K562 (cell line): ENCODE data around the gene RPRML. TPM values are rescaled to one million over a fixed set of nuclear protein-coding genes. Genes with fewer than 3 reads are reported as not detected.

ENCODE experiments used
- ATAC-seq: fragments of 200-7000 bp; cut with Tn5 transposase; 3 replicates; pipeline ENCODE4 v1.9.1; 2020; ENCODE audit warnings: moderate library complexity
- BruUV-seq: library from RNA; stranded (reverse); fragments of 400-500 nt; replicated peaks from 2 replicates; lab custom pipeline; 2021; lab: Mats Ljungman, UMichigan
- CTCF ChIA-PET: fragments of 300-600 bp; formaldehyde crosslinking; extraction: SDS; loops from one replicate; lab custom pipeline; 2021; ENCODE audit warnings: low intra/inter-chr PET ratio; lab: Yijun Ruan, JAX
- POLR2A ChIA-PET: fragments of 300-600, 350-650 bp; sonication (Branson Sonifier 250); formaldehyde crosslinking; extraction: SDS; loops from one replicate; lab custom pipeline; 2021; ENCODE audit warnings: antibody characterized with exemption, inconsistent platforms; lab: Yijun Ruan, JAX
- DNase-seq, 4 experiments: peaks; one replicate each; pipeline versions ENCODE4 v3.0.0 to v3.0.0-alpha.2; 2011 to 2018; ENCODE audit warnings: low spot score in 3 of 4, mixed read lengths in 3 of 4; ENCODE audit errors: extremely low read depth in 1 of 4
- FAIRE-seq: peaks from 2 replicates; lab custom pipeline; 2011; peaks lifted over from hg19 to GRCh38; lab: Jason Lieb, UNC
- H2AFZ ChIP-seq: 2 replicates; pipeline ENCODE4 v1.6.0; 2011; ENCODE audit warnings: low read depth, low read length, control low read depth, inconsistent platforms
- H3K27ac ChIP-seq: fragments of 200-600 bp; 3 replicates; pipeline ENCODE4 v1.8.0; 2011; ENCODE audit warnings: low read depth, mild to moderate bottlenecking, control low read depth, inconsistent platforms, low read length, moderate library complexity, mixed read lengths; ENCODE audit errors: extremely low read depth
- H3K27me3 ChIP-seq, 2 experiments: fragments of 300-600 bp in 1 of 2; 2 replicates in 1 of 2; 3 replicates in 1 of 2; pipeline versions ENCODE4 v1.6.0 to v1.8.0; 2011; ENCODE audit warnings: inconsistent platforms in 2 of 2, low read length in 2 of 2, mild to moderate bottlenecking in 1 of 2, mixed read lengths in 1 of 2, moderate library complexity in 1 of 2; ENCODE audit not compliant: control insufficient read depth in 2 of 2, insufficient read depth in 2 of 2
- H3K36me3 ChIP-seq: fragments of 300-600 bp; 3 replicates; pipeline ENCODE4 v1.8.0; 2011; ENCODE audit warnings: mild to moderate bottlenecking, low read length, inconsistent platforms; ENCODE audit not compliant: control insufficient read depth, insufficient read depth
- H3K4me1 ChIP-seq, 2 experiments: fragments of 200-600 bp in 1 of 2; replicated peaks in 1 of 2; 2 replicates in 1 of 2; 3 replicates in 1 of 2; pipeline versions ENCODE4 v1.5.1 to v1.8.0; 2011; ENCODE audit warnings: inconsistent platforms in 2 of 2, low read length in 2 of 2, mild to moderate bottlenecking in 1 of 2, mixed read lengths in 1 of 2, moderate library complexity in 1 of 2; ENCODE audit not compliant: control insufficient read depth in 2 of 2, insufficient read depth in 2 of 2
- H3K4me2 ChIP-seq: 2 replicates; pipeline ENCODE4 v1.6.1; 2011; ENCODE audit warnings: low read length, control low read depth, inconsistent platforms, mixed read lengths; ENCODE audit not compliant: insufficient read depth
- H3K4me3 ChIP-seq: fragments of 200-600 bp; sonication (generic), shearing (Covaris generic); 2 replicates; pipeline ENCODE4 v1.5.1; 2016; ENCODE audit warnings: control low read depth, inconsistent platforms
- H3K79me2 ChIP-seq: fragments of 200-600 bp; 3 replicates; pipeline ENCODE4 v1.8.0; 2011; ENCODE audit warnings: low read length, inconsistent platforms; ENCODE audit not compliant: control insufficient read depth, insufficient read depth
- H3K9ac ChIP-seq, 2 experiments: 2 replicates each; pipeline versions ENCODE4 v1.6.0 to v1.6.1; 2011; ENCODE audit warnings: low read depth in 2 of 2, low read length in 2 of 2, control low read depth in 1 of 2, inconsistent platforms in 1 of 2, mild to moderate bottlenecking in 1 of 2, mixed read lengths in 1 of 2; ENCODE audit not compliant: insufficient read depth in 1 of 2
- H3K9me1 ChIP-seq: one replicate; pipeline ENCODE4 v1.6.0; 2011; ENCODE audit warnings: inconsistent platforms, mild to moderate bottlenecking, low read length, moderate library complexity; ENCODE audit not compliant: control insufficient read depth, insufficient read depth
- H3K9me3 ChIP-seq: replicated peaks from 2 replicates; pipeline ENCODE4 v1.5.1; 2011; ENCODE audit warnings: low read depth, low read length, inconsistent platforms; ENCODE audit not compliant: control insufficient read depth, insufficient read depth
- H4K20me1 ChIP-seq: replicated peaks from 2 replicates; pipeline ENCODE4 v1.6.1; 2011; ENCODE audit warnings: low read length, inconsistent platforms, mixed read lengths; ENCODE audit not compliant: control insufficient read depth, insufficient read depth
- COPS2 ChIP-seq: fragments of 450-650 bp; conservative IDR thresholded peaks from 2 replicates; pipeline ENCODE4 v1.6.1; 2016; ENCODE audit warnings: mild to moderate bottlenecking, moderate library complexity
- FOXJ2 ChIP-seq: fragments of 200-800 bp; sonication (Bioruptor generic); IDR thresholded peaks from 2 replicates; pipeline ENCODE4 v1.6.1; 2016; ENCODE audit warnings: missing genetic modification characterization, missing compliant biosample characterization
- GATAD2B ChIP-seq: fragments of 450-650 bp; IDR thresholded peaks from 2 replicates; pipeline ENCODE4 v1.6.1; 2017; ENCODE audit warnings: mild to moderate bottlenecking, borderline replicate concordance
- IFI16 ChIP-seq: fragments of 250-450 bp; sonication (Bioruptor Pico); IDR thresholded peaks from 2 replicates; pipeline ENCODE4 v2.1.2; 2022; ENCODE audit warnings: mild to moderate bottlenecking, inconsistent platforms
- MCM7 ChIP-seq, 2 experiments: fragments of 450-650 bp; IDR thresholded peaks; 2 replicates each; pipeline ENCODE4 v1.6.1; 2016 to 2018
- POLR2A ChIP-seq: fragments of 450-650 bp; conservative IDR thresholded peaks from 2 replicates; pipeline ENCODE4 v1.6.1; 2016
- RAD51 ChIP-seq: fragments of 450-650 bp; IDR thresholded peaks from 2 replicates; pipeline ENCODE4 v1.7.1; 2016; ENCODE audit warnings: low read depth, mild to moderate bottlenecking, borderline replicate concordance
- SNIP1 ChIP-seq: fragments of 450-650 bp; IDR thresholded peaks from 2 replicates; pipeline ENCODE4 v1.7.1; 2017; ENCODE audit warnings: low read depth, mild to moderate bottlenecking
- STAG1 ChIP-seq: sonication (generic); formaldehyde crosslinking; IDR thresholded peaks from 2 replicates; pipeline ENCODE4 v1.5.0; 2020; ENCODE audit warnings: missing genetic modification reagents, borderline replicate concordance
- SUPT5H ChIP-seq: fragments of 450-650 bp; IDR thresholded peaks from 2 replicates; pipeline ENCODE4 v1.6.1; 2016
- YY1 ChIP-seq, 3 experiments: IDR thresholded peaks; 2 replicates each; pipeline ENCODE4 v1.6.1; 2011; ENCODE audit warnings: low read length in 2 of 3, mild to moderate bottlenecking in 2 of 3, moderate library complexity in 2 of 3, borderline replicate concordance in 1 of 3, control low read depth in 1 of 3, low read depth in 1 of 3; ENCODE audit not compliant: insufficient read depth in 3 of 3, insufficient replicate concordance in 2 of 3, control insufficient read depth in 1 of 3, insufficient read length in 1 of 3; ENCODE audit errors: extremely low read depth in 1 of 3
- ZNF561 ChIP-seq: fragments of 450-650 bp; formaldehyde crosslinking; conservative IDR thresholded peaks from 2 replicates; pipeline ENCODE4 v1.4.0; 2020; ENCODE audit warnings: mild to moderate bottlenecking, moderate library complexity
- WGBS: fragments of 100-300 bp; shearing (Covaris generic); methylation state at CpG from one replicate; pipeline ENCODE4 v1.1.6; 2016; ENCODE audit warnings: low coverage, mixed read lengths; ENCODE audit not compliant: insufficient coverage; ENCODE audit errors: missing lambda C conversion rate; 5-methylcytosine and 5-hydroxymethylcytosine counted together
- in situ Hi-C: fragments of 300-500 bp; cut with MboI; formaldehyde crosslinking; loops from 4 replicates; pipeline ENCODE4 v1.15.0; 2018; ENCODE audit warnings: inconsistent platforms, mixed read lengths
- intact Hi-C: fragments of 100-400 bp; cut with micrococcal nuclease; formaldehyde crosslinking; loops from 2 replicates; pipeline ENCODE4 v1.14.2; 2022
- polyA plus RNA-seq, 8 experiments: library from polyadenylated mRNA; depleted of rRNA in 4 of 8; stranded (reverse) in 5 of 8; unstranded in 3 of 8; fragments of >200 nt; fragmentation: Nextera tagmentation in 2 of 8; fragmentation: Illumina TruSeq in 1 of 8; extraction: Ambion mirVana in 2 of 8; extraction: Trizol in 1 of 8; gene quantifications; 2 replicates each; pipeline versions ENCODE4 v1.2.1 to v1.2.3, GENCODE V29; 2011 to 2014; ENCODE audit warnings: inconsistent platforms in 1 of 8, missing spikeins in 1 of 8
- total RNA-seq, 7 experiments: library from RNA; depleted of rRNA in 6 of 7; stranded (reverse); fragments of >200 nt in 6 of 7; fragmentation: Illumina TruSeq in 2 of 7; extraction: Trizol in 2 of 7; gene quantifications; 2 replicates each; pipeline versions ENCODE4 v1.2.1 to v1.2.3, GENCODE V29; 2011 to 2021; ENCODE audit warnings: low replicate concordance in 1 of 7
- TF ChIP-seq, protein P1 (sequence below): sonication (generic); formaldehyde crosslinking; IDR thresholded peaks from 2 replicates; pipeline ENCODE4 v1.8.1; 2023; ENCODE audit warnings: mild to moderate bottlenecking, missing genetic modification reagents
- TF ChIP-seq, protein P2 (sequence below): sonication (generic); formaldehyde crosslinking; IDR thresholded peaks from 2 replicates; pipeline ENCODE4 v1.8.0; 2022; ENCODE audit warnings: missing genetic modification reagents, mild to moderate bottlenecking, moderate library complexity, borderline replicate concordance
- TF ChIP-seq, protein P3 (sequence below): fragments of 450-650 bp; conservative IDR thresholded peaks from 2 replicates; pipeline ENCODE4 v1.6.1; 2016; ENCODE audit warnings: missing genetic modification characterization, low read depth, mild to moderate bottlenecking, missing compliant biosample characterization, moderate library complexity
- TF ChIP-seq, protein P4 (sequence below), 2 experiments: fragments of 450-650 bp; conservative IDR thresholded peaks; 2 replicates each; pipeline ENCODE4 v1.6.1; 2017; ENCODE audit warnings: mild to moderate bottlenecking in 2 of 2, moderate library complexity in 2 of 2
- TF ChIP-seq, protein P5 (sequence below): fragments of 450-650 bp; IDR thresholded peaks from 2 replicates; pipeline ENCODE4 v1.6.1; 2016

RPRML gene
- total and polyA plus RNA-seq, 9 of the 15 experiments (the other 6 are each of a cell fraction or from before 2014, with no cell fraction given): not detected

DNA sequence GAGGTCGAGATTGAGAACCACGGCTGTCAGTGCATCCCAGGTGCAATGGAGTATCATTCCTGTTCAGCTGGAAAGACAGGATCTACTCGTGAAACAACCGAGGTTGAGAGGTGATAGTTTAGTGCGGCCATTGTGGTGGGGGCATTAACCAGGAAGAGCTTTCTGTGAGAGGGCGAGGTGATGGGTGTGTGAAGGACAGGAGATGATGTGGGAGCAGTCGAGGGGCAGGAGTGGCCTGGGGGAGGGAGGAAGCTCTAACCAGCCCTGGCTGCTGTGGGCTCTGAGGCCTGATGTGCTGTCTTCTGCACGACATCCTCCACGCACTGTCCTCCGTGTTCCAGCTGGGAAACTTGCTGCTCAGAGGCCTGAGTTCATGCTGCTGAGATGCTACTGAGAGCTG is 34.1 kb downstream of the RPRML start:
- CTCF ChIA-PET: interaction anchor here (0.6 kb wide), 1 partner anchor 1003 kb away, joined by 5 read pairs; no protein-coding TSS in a partner anchor
- Histone ChIP-seq H3K9me3 (no peaks in the 10 kb centered on the region), H3K4me3 (no peak overlapping the region), H3K4me2 (no peak overlapping the region), H2AFZ (no peak overlapping the region), H3K4me1 (peaks cover 11 to 12% of the 10 kb centered on the region in 2 experiments), H3K9me1 (no peaks in the 10 kb centered on the region), H3K27me3 (peaks cover 3 to 19% of the 10 kb centered on the region in 2 experiments; a peak in 3 of 5 replicates), H3K79me2 (no peaks in the 10 kb centered on the region), H3K36me3 (peaks cover 12% of the 10 kb centered on the region), H3K9ac (no peak overlapping the region), H3K27ac (no peak overlapping the region), H4K20me1 (peaks cover 36% of the 10 kb centered on the region)
- no peak for FAIRE-seq
- no TSS peak for BruUV-seq
- intact Hi-C loops: loop anchor here (5.0 kb wide), 2 partner anchors 43 to 372 kb away; no protein-coding TSS in a partner anchor
- no peak for ATAC-seq
- in situ Hi-C loops: no loop called here
- no peak for DNase-seq
- WGBS: 23% methylated on average over 9 of the region's 10 CpGs
- POLR2A ChIA-PET: interaction anchor here (0.5 to 1.2 kb wide), 6 partner anchors 9 to 355 kb away, joined by 3 to 4 read pairs (median 3); no protein-coding TSS in a partner anchor
- TF ChIP-seq COPS2 (no peak), FOXJ2 (tag) (no peak), MCM7 (IDR thresholded peaks at IDR 0.05) (no peak), GATAD2B (no peak), ZNF561 (CRISPR knock-in tag) (no peak), IFI16 (no peak), STAG1 (CRISPR knock-in tag) (no peak), SNIP1 (no peak), SUPT5H (peak; percentile 49), YY1 (IDR thresholded peaks at IDR 0.05; ENCODE audit: borderline replicate concordance in 1 of 3, control insufficient read depth in 1 of 3, extremely low read depth in 1 of 3, insufficient read depth in 3 of 3, insufficient read length in 1 of 3, insufficient replicate concordance in 2 of 3, low read depth in 1 of 3, low read length in 2 of 3) (no peak), POLR2A (peak; percentile 23; the same call in 1 of the 2 replicates), RAD51 (no peak)
- TF ChIP-seq, protein P1, sequence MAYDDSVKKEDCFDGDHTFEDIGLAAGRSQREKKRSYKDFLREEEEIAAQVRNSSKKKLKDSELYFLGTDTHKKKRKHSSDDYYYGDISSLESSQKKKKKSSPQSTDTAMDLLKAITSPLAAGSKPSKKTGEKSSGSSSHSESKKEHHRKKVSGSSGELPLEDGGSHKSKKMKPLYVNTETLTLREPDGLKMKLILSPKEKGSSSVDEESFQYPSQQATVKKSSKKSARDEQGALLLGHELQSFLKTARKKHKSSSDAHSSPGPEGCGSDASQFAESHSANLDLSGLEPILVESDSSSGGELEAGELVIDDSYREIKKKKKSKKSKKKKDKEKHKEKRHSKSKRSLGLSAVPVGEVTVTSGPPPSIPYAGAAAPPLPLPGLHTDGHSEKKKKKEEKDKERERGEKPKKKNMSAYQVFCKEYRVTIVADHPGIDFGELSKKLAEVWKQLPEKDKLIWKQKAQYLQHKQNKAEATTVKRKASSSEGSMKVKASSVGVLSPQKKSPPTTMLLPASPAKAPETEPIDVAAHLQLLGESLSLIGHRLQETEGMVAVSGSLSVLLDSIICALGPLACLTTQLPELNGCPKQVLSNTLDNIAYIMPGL (CRISPR knock-in tag): no peak
- TF ChIP-seq, protein P2, sequence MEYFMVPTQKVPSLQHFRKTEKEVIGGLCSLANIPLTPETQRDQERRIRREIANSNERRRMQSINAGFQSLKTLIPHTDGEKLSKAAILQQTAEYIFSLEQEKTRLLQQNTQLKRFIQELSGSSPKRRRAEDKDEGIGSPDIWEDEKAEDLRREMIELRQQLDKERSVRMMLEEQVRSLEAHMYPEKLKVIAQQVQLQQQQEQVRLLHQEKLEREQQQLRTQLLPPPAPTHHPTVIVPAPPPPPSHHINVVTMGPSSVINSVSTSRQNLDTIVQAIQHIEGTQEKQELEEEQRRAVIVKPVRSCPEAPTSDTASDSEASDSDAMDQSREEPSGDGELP (CRISPR knock-in tag): 0 out of 2 replicates have a peak, but pooled peaks have one; percentile 25
- TF ChIP-seq, protein P3, sequence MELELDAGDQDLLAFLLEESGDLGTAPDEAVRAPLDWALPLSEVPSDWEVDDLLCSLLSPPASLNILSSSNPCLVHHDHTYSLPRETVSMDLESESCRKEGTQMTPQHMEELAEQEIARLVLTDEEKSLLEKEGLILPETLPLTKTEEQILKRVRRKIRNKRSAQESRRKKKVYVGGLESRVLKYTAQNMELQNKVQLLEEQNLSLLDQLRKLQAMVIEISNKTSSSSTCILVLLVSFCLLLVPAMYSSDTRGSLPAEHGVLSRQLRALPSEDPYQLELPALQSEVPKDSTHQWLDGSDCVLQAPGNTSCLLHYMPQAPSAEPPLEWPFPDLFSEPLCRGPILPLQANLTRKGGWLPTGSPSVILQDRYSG (tag): no peak
- TF ChIP-seq, protein P4, sequence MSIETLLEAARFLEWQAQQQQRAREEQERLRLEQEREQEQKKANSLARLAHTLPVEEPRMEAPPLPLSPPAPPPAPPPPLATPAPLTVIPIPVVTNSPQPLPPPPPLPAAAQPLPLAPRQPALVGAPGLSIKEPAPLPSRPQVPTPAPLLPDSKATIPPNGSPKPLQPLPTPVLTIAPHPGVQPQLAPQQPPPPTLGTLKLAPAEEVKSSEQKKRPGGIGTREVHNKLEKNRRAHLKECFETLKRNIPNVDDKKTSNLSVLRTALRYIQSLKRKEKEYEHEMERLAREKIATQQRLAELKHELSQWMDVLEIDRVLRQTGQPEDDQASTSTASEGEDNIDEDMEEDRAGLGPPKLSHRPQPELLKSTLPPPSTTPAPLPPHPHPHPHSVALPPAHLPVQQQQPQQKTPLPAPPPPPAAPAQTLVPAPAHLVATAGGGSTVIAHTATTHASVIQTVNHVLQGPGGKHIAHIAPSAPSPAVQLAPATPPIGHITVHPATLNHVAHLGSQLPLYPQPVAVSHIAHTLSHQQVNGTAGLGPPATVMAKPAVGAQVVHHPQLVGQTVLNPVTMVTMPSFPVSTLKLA (conservative IDR thresholded peaks at IDR 0.05): no peak
- TF ChIP-seq, protein P5, sequence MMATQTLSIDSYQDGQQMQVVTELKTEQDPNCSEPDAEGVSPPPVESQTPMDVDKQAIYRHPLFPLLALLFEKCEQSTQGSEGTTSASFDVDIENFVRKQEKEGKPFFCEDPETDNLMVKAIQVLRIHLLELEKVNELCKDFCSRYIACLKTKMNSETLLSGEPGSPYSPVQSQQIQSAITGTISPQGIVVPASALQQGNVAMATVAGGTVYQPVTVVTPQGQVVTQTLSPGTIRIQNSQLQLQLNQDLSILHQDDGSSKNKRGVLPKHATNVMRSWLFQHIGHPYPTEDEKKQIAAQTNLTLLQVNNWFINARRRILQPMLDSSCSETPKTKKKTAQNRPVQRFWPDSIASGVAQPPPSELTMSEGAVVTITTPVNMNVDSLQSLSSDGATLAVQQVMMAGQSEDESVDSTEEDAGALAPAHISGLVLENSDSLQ: no peak
